HEK293T (cell line): ENCODE results near the gene DIPK1A.

Experiments
- ARNT ChIP-seq: fragments of 450-650 bp; IDR thresholded peaks from 2 replicates; pipeline ENCODE4 v1.6.1; 2017; ENCODE audit warnings: mild to moderate bottlenecking
- FOXM1 ChIP-seq: fragments of 450-650 bp; IDR thresholded peaks from 2 replicates; pipeline ENCODE4 v1.6.1; 2017; ENCODE audit warnings: mild to moderate bottlenecking, borderline replicate concordance
- SP1 ChIP-seq: fragments of 450-650 bp; IDR thresholded peaks from 2 replicates; pipeline ENCODE4 v1.6.1; 2017
- TARDBP ChIP-seq: fragments of 450-650 bp; IDR thresholded peaks from 2 replicates; pipeline ENCODE4 v1.6.1; 2016
- ZNF384 ChIP-seq: fragments of 450-650 bp; IDR thresholded peaks from 2 replicates; pipeline ENCODE4 v1.6.1; 2016

DNA sequence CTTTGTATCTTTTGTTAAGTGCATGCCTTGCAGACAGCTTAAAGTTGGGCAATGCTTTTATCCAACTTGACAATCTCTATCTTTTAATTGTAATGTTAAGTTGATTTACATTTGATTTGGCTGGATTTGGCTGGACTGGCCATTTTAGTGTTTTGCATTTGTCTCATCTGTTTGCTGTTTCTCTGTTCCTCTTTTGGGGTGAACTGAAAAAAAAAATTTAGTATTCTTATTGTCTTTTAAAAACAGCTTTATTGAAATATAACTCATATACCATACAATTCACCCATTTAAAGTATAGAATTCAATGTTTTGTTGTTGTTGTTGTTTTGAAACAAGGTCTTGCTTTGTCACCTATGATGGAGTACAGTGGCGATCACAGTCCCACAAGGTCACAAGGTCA lies 34.4 kb downstream of the DIPK1A start:
- TF ChIP-seq SP1 (no peak), ZNF384 (no peak), ARNT (no peak), FOXM1 (no peak), TARDBP (no peak)
